ENCODE data around the gene GUF1.
"Not testable (repeated sequence)": the region's sequence is repeated elsewhere in the genome, so short reads cannot be mapped to it uniquely, and the experiment has no call there.

Gene GUF1

DNA sequence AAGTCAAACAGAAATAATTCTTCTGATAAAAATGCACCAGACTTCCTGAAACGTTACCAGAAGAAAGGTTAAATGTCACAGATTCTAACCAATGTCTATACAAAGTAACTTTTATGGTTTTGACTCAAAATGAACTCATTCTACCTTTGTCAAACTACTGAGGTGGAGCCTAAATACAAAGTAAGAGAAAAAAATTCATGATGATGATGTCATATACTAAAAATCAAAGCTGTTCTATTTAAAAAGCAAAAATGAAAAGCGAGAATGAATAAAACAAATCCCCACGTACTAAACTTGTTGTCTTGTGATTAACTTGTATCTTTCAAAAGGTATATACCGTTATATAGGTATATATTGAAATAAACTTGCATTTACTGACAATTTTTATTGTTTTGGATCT, 26.5 kb downstream of the GUF1 start:
- no peak for DNase-seq

DNA sequence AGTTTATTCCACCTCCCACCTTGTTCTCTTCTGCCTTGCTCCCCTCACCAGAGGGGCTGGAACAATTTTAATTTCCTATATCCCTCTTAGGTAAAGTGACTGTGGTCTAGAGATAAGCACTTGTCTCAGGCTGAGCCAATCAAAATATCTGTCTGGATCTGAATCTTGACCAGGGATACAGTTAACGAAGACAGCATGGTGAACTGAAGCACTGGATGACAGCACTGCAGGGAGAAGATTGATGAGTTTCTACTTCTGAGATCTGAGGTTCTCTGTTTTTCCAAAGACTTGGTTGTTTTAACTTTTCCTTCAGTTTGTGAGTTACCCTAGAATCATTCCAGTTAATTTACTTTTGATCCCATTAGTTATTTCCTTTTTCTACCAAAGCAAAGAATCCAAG, 34.9 kb downstream of the GUF1 start:
- no peak for DNase-seq

DNA sequence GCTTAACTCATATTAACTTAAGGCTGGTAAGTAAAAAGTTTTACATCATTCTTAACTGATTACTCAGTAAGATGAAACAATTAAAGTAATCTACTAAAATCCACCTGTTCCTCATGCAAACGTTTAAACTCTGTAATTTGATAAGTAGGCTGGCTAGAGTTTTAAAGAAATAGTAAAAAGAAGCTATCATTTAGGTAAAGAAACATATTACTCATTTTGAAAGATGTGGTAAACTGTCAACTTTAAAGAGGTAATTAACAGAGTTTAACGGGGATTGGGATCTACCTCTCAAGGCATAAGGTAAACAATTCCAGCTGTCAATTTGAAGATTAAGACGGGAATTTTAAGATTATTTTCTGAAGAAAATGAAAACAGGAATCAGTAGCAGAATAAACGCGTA, 38.4 kb downstream of the GUF1 start:
- no peak for DNase-seq

DNA sequence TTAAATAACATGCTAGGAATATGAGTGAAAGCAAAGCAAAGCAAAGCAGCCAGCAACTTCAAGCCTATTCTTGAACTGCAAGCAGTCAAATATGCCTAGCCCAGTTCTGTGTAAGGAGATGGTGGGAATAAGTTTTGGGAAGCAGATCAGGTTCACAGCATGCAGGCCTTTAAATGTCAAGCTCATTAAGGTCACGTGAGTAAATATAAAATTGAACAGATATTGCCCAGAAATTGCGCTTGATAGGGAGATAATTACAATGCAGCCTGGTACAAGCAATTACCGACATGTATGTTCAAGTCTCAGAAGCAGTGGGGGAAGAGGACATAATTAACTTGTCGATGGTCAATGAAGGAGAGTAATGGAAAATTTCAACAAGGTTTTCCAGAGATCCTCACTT, 42.2 kb downstream of the GUF1 start:
- DNase-seq: no peak

DNA sequence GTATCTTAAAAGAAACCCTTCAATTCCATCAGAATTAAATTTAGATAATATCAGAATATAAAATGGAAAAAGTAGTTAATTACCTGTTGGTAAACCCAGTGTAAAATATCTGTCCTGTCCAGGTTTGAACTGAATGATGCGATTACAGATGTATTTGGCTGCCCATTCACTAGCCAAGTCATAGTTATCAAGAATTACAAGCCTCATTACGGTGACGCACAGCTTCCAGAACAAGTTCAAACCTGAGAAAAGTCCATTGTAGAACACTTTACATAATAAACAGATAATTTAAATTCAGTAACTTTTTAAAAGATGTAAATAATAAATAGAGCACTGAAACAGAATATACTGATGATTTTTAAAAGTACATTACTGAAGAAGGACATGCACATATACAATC, 43.8 kb downstream of the GUF1 start:
- DNase-seq: no peak

DNA sequence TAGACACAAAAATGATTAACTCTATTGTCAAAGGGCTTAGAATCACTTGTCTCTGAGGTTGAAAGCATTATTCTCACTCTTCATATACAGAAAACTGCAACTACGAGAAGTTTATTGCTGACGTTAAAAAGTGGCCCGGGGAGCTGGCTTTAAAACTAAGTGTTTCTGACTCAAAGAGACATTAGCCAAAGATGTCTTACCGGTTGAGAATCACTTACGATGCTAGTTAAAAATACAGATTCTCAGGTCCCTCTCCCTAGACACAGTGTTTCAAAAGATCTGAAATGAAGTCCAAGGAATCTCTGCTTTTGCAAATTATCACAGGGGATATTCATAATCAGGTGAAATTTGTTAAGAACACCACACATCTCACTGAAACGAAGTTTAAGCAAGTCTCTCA, 46.9 kb downstream of the GUF1 start:
- no peak for DNase-seq

DNA sequence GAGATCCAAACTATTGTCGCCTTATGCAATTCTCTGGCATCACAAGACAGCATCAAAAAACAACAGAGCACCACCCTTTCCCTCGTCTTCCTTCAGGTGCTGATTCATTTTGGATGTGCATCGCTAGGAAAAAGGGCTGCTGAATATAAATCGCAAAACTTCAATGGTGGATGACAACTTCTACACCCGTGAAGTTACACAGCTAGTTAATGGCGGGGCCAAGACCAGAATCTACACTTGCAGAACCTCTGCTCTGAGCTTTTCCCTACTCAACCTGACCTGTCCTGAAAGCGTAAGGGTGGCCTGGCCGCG, 47.5 kb downstream of the GUF1 start:
- peak in 2 of 56 donors; percentile 54 to 65 for DNase-seq

DNA sequence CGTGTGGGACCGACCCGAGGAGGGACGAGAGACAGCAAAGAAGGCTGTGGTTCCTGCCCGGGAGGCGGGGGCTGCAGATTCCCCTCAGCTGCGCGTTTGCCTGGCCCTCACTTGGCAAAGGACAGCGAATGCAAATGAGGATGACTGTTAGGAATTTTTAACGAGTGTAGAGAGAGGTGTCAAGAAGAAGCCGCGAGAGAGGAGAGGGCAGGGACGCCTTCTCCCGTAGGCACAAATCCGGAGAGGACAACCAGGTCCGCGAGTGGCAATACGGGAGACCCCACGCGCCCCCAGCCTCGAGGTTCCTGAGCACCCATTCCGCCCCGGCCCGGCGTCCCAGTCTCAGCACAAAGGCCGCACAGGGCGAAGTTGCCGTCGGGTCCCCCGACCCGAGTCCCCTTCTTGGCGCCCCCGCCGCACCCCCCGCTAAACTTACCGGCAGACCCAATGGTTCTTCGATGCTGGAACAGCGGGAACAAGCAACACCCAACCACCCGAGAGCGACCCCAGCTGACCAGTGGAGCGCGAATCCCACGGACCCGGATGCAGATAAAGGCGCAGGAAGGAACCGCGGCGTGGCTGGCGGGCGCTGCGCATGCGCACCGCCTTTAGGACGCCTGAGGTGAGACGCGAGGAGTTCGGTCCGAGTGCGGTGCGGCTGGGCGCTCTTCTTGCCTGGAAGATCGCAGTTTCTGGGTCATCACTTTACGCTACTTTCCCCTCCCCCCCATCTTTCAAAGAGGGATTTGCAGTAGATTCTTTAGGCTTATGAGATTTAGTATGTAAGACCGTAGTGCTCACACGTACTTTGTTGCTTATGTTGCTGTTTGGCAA, 48.0 kb downstream of the GUF1 start, which contains the start of gene GNPDA2:
GNPDA2 (minus strand) TSS at position 519 of the 834 bp plus-strand sequence. CDS start 4,349 bp downstream, outside the sequence.
- peak; percentile 19 to 93 (median 79) for DNase-seq

DNA sequence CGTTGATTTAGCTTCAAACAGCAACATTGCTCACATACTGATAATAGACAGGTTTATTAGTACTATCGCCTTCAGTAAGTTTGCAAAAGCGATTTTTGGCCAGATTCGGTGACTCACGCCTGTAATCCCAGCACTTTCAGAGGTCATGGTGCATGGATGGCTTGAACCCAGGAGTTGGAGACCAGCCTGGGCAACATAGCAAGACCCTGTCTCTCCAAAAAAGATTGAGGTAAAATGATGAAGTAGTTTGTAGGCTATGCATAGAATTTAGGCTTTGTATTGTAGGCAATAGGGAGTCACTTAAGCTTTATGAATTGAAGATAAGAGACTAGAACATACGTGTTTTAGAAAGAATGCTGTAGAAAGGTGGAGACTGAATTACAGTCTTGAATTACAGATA, 49.3 kb downstream of the GUF1 start:
- no peak for DNase-seq

DNA sequence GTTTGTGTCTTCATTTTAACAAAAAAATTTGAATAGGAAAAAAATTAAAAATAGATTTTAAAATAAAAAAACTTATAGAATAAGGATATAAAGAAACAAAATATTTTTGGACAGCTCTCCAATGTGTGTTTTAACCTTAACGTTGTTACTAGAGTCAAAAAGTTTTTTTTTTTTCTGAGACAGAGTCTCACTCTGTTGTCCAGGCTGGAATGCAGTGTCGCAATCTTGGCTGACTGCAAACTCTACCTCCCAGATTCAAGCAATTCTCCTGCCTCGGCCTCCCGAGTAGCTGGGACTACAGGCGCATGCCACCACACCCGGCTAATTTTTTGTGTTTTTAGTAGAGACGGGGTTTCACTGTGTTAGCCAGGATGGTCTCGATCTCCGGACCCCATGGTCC, 50.5 kb downstream of the GUF1 start:
- DNase-seq: not testable (repeated sequence)

DNA sequence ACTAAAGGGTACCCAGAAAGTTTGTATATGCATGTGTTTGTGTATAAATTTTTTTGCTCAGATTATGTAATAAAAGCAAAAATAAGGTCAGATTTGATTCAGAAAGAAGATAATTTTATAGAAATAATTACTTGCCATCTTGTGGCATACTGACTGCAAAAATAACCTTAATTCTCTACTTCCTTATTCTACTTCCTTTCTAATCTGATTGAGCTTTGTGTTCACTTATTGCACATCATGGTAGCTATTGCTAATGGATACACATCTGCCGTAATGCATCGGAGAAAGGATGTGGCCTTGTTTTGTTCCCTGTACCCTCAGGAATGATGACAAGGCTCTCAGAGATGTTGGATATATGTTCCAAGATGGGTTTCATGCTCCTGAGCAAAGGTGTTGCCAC, 58.7 kb downstream of the GUF1 start:
- no peak for DNase-seq

DNA sequence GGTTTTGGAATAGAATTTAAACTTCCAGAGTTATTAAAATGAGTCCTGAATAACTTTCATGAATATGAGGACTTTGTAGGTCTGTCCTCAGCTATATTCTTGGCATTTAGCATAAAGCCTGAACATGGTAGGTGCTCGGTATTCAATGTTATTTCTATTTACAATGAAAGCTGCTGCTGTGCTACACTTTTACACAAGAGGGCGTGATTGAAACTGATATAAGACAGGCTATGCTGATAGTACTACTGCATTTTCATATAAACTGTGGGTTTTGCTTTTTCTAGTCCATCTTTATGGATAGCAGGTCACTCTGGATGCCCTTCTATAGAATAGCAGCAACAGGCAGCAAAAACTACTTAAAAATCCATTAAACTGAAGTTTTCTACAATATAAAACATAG, 60.4 kb downstream of the GUF1 start:
- DNase-seq: no peak

DNA sequence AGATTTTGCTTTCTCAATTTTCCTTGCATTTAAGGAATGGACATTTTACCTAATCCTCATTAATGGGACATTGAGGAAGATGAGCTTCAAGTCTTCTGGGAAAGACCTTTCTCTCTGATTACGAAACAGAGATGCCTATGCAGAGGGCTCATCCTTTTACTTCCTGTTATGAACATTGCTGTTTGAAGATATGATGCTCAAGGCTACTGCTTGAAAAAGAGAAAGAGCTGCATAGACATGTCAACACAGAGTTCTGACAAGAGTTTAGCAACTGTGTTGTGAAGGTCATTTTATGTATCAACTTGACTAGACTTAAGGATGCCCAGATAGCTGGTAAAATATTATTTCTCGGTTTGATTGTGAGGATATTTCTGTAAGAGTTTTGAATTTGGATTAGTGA, 62.0 kb downstream of the GUF1 start:
- DNase-seq: no peak

Measured in amygdala (tissue), 56 donors.